GM23248 (cell line): Measurements from ENCODE around the gene ETFBKMT. TPM values are rescaled to one million over a fixed set of nuclear protein-coding genes. Genes with fewer than 3 reads are reported as not detected.

Experiments
- DNase-seq: peaks from one replicate; pipeline ENCODE4 v3.0.0-alpha.2; 2015
- H2AFZ ChIP-seq: fragments of 200-600 bp; sonication (generic); 2 replicates; pipeline ENCODE4 v1.6.1; 2016; ENCODE audit warnings: antibody characterized with exemption
- H3F3A ChIP-seq: fragments of 200-600 bp; sonication (generic); 2 replicates; pipeline ENCODE4 v1.6.1; 2016; ENCODE audit warnings: mild to moderate bottlenecking, antibody characterized with exemption, mixed run types; ENCODE audit not compliant: insufficient read depth
- H3K27ac ChIP-seq: fragments of 200-600 bp; sonication (generic); 2 replicates; pipeline ENCODE4 v1.5.1; 2016; ENCODE audit warnings: mild to moderate bottlenecking
- H3K27me3 ChIP-seq: fragments of 200-600 bp; sonication (generic); replicated peaks from 2 replicates; pipeline ENCODE4 v1.6.1; 2016; ENCODE audit warnings: mild to moderate bottlenecking; ENCODE audit not compliant: insufficient read depth
- H3K36me3 ChIP-seq: fragments of 200-600 bp; sonication (generic); 2 replicates; pipeline ENCODE4 v1.6.1; 2016; ENCODE audit warnings: low read depth, mild to moderate bottlenecking
- H3K4me1 ChIP-seq: fragments of 200-600 bp; sonication (generic); 2 replicates; pipeline ENCODE4 v1.6.1; 2016; ENCODE audit warnings: mild to moderate bottlenecking; ENCODE audit not compliant: insufficient read depth
- H3K4me2 ChIP-seq: fragments of 200-600 bp; sonication (generic); one replicate; pipeline ENCODE4 v1.6.1; 2016; ENCODE audit warnings: mild to moderate bottlenecking; ENCODE audit not compliant: unreplicated experiment
- H3K4me3 ChIP-seq: fragments of 200-600 bp; sonication (generic); 2 replicates; pipeline ENCODE4 v1.5.1; 2016; ENCODE audit warnings: mild to moderate bottlenecking
- H3K79me2 ChIP-seq: fragments of 200-600 bp; sonication (generic); 2 replicates; pipeline ENCODE4 v1.6.1; 2016; ENCODE audit warnings: mild to moderate bottlenecking; ENCODE audit not compliant: insufficient read depth
- H3K9ac ChIP-seq: fragments of 200-600 bp; sonication (generic); 2 replicates; pipeline ENCODE4 v1.6.1; 2016; ENCODE audit warnings: mild to moderate bottlenecking
- H3K9me2 ChIP-seq: fragments of 200-600 bp; sonication (generic); 2 replicates; pipeline ENCODE4 v1.6.1; 2016; ENCODE audit warnings: mixed run types, mild to moderate bottlenecking, moderate library complexity; ENCODE audit not compliant: insufficient read depth
- H3K9me3 ChIP-seq: fragments of 200-600 bp; sonication (generic); one replicate; pipeline ENCODE4 v1.6.1; 2017; ENCODE audit warnings: low read depth
- H4K20me1 ChIP-seq: fragments of 200-600 bp; sonication (generic); 2 replicates; pipeline ENCODE4 v1.6.0; 2016; ENCODE audit not compliant: insufficient read depth
- EZH2 ChIP-seq: fragments of 200-600 bp; sonication (generic); IDR thresholded peaks from 2 replicates; pipeline ENCODE4 v1.6.1; 2018; ENCODE audit warnings: antibody characterized with exemption, mild to moderate bottlenecking; ENCODE audit not compliant: insufficient read depth, poor library complexity, severe bottlenecking
- EZH2phosphoT487 ChIP-seq: fragments of 200-600 bp; sonication (generic); IDR thresholded peaks from 2 replicates; pipeline ENCODE4 v1.6.1; 2018; ENCODE audit warnings: antibody characterized with exemption, moderate library complexity, mild to moderate bottlenecking, low read depth; ENCODE audit not compliant: insufficient read depth
- WGBS, 2 experiments: methylation state at CpG; one replicate each; pipeline ENCODE4 v1.1.6; 2015 to 2017; ENCODE audit warnings: low lambda C conversion rate in 2 of 2, low coverage in 1 of 2; ENCODE audit errors: missing lambda C conversion rate in 2 of 2; 5-methylcytosine and 5-hydroxymethylcytosine counted together
- in situ Hi-C: fragments of 300-500 bp; cut with MboI; formaldehyde crosslinking; loops from 2 replicates; pipeline ENCODE4 v1.15.0; 2020
- polyA plus RNA-seq: library from polyadenylated mRNA; unstranded; fragments of >200 nt; fragmentation: Nextera tagmentation; extraction: Ambion mirVana; gene quantifications from 2 replicates; pipeline ENCODE4 v1.2.1, GENCODE V29; 2016
- total RNA-seq: library from RNA; depleted of rRNA; stranded (reverse); fragments of >200 nt; shearing (Covaris generic); gene quantifications from 2 replicates; pipeline ENCODE4 v1.2.3, GENCODE V29; 2014

ETFBKMT gene
- total and polyA plus RNA-seq, 2 experiments from 2014 or later: 3.4 to 4.3 TPM

GRCh38 chr12:31622038-31622437, 37.5 kb upstream of the ETFBKMT start:
- no peaks in the 10 kb centered on the region for H3K27me3 ChIP-seq
- H3K9me3 ChIP-seq: no peaks in the 10 kb centered on the region
- H3K4me3 ChIP-seq: no peak overlapping the region
- 86 to 89% methylated on average over 4 of the region's 4 CpGs for WGBS, 2 experiments
- H3K4me1 ChIP-seq: no peaks in the 10 kb centered on the region
- no peak overlapping the region for H3K9ac ChIP-seq
- H3K36me3 ChIP-seq: no peaks in the 10 kb centered on the region
- no peaks in the 10 kb centered on the region for H3K9me2 ChIP-seq
- no peak overlapping the region for H3K27ac ChIP-seq
- in situ Hi-C loops: no loop called here
- no peak for DNase-seq
- no peak overlapping the region for H2AFZ ChIP-seq
- H3K4me2 ChIP-seq: no peak overlapping the region
- no peaks in the 10 kb centered on the region for H3K79me2 ChIP-seq
- H3F3A ChIP-seq: no peaks in the 10 kb centered on the region
- TF ChIP-seq EZH2: no peak
- no peak for TF ChIP-seq EZH2phosphoT487
- no peaks in the 10 kb centered on the region for H4K20me1 ChIP-seq

- Histone ChIP-seq H3K36me3 (no peaks in the 10 kb centered on the region), H3K4me2 (no peak overlapping the region), H3F3A (no peaks in the 10 kb centered on the region), H3K4me1 (peaks cover 11% of the 10 kb centered on the region), H3K27me3 (no peaks in the 10 kb centered on the region), H3K79me2 (no peaks in the 10 kb centered on the region), H3K27ac (no peak overlapping the region), H3K4me3 (no peak overlapping the region), H4K20me1 (no peaks in the 10 kb centered on the region), H3K9ac (no peak overlapping the region), H3K9me3 (no peaks in the 10 kb centered on the region), H3K9me2 (no peaks in the 10 kb centered on the region), H2AFZ (no peak overlapping the region)
- WGBS, 2 experiments: 67 to 68% methylated on average over 7 of the region's 7 CpGs
- no peak for DNase-seq
- in situ Hi-C loops: no loop called here
- TF ChIP-seq EZH2 (no peak), EZH2phosphoT487 (no peak)
Measured at GRCh38 chr12:31626270-31626995, 33.1 kb upstream of the ETFBKMT start.

GRCh38 chr12:31627456-31628054, 31.9 kb upstream of the ETFBKMT start:
- no peaks in the 10 kb centered on the region for H3K9me2 ChIP-seq
- no peaks in the 10 kb centered on the region for H4K20me1 ChIP-seq
- H3F3A ChIP-seq: no peaks in the 10 kb centered on the region
- TF ChIP-seq EZH2phosphoT487: no peak
- TF ChIP-seq EZH2: no peak
- H3K79me2 ChIP-seq: no peaks in the 10 kb centered on the region
- H3K27ac ChIP-seq: no peak overlapping the region
- no peaks in the 10 kb centered on the region for H3K27me3 ChIP-seq
- no peaks in the 10 kb centered on the region for H3K9me3 ChIP-seq
- peaks cover 11% of the 10 kb centered on the region for H3K4me1 ChIP-seq
- no peak overlapping the region for H2AFZ ChIP-seq
- in situ Hi-C loops: no loop called here
- no peak overlapping the region for H3K9ac ChIP-seq
- no peaks in the 10 kb centered on the region for H3K36me3 ChIP-seq
- WGBS, 2 experiments: 87 to 90% methylated on average over 5 of the region's 5 CpGs
- no peak overlapping the region for H3K4me3 ChIP-seq
- H3K4me2 ChIP-seq: no peak overlapping the region
- no peak for DNase-seq

GRCh38 chr12:31629756-31630732, 29.4 kb upstream of the ETFBKMT start:
- Histone ChIP-seq H3K9me3 (no peaks in the 10 kb centered on the region), H3K27me3 (no peaks in the 10 kb centered on the region), H3K4me3 (peak overlapping the region; percentile 45; the same call in 1 of the 2 replicates), H3K4me2 (peak overlapping the region; percentile 34), H3K9me2 (no peaks in the 10 kb centered on the region), H3K27ac (no peak overlapping the region), H3K79me2 (no peaks in the 10 kb centered on the region), H3F3A (no peaks in the 10 kb centered on the region), H4K20me1 (no peaks in the 10 kb centered on the region), H3K36me3 (no peaks in the 10 kb centered on the region), H3K4me1 (peaks cover 11% of the 10 kb centered on the region), H2AFZ (peak overlapping the region; percentile 59), H3K9ac (no peak overlapping the region)
- WGBS, 2 experiments: 33 to 36% methylated on average over 16 of the region's 16 CpGs
- TF ChIP-seq EZH2: no peak
- TF ChIP-seq EZH2phosphoT487: no peak
- in situ Hi-C loops: no loop called here
- peak; percentile 56 for DNase-seq
